ENCODE measurements around the gene CDC14A.

DNA sequence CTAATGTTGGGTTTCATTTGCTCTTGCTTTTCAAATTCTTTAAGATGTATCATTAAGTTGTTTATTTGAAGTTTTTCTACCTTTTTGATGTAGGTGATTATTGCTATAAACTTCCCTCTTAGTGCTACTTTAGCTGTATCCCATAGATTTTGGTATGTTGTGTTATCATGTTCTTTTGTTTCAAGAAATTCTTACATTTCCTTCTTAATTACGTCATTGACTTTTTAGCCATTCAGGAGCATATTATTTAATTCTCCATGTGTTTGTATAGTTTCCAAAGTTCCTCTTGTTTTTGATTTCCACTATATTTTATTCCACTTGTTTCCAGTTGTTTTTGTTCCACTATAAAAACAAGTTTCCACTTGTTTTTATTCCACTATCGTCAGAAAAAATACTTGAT is 200.6 kb downstream of the CDC14A start:
- no peak for TF ChIP-seq CTCF (IDR thresholded peaks at IDR 0.05; ENCODE audit: poor library complexity)
- TF ChIP-seq EZH2 (IDR thresholded peaks at IDR 0.05; ENCODE audit: borderline replicate concordance): no peak
- TF ChIP-seq EZH2phosphoT487 (IDR thresholded peaks at IDR 0.05; ENCODE audit: low read depth, severe bottlenecking, unreplicated experiment): no peak

Measured in hepatocyte (in vitro differentiated cells).